ENCODE results near the gene HAS3.

Gene HAS3

GRCh38 chr16:69094501-69094900, 11.0 kb upstream of the HAS3 start:
- no peak for DNase-seq

- no peak for DNase-seq
Observed at GRCh38 chr16:69095193-69095592, 10.3 kb upstream of the HAS3 start.

GRCh38 chr16:69100071-69100691, 5.3 kb upstream of the HAS3 start:
- DNase-seq = no peak

GRCh38 chr16:69106491-69107315, 1.2 kb downstream of the HAS3 start:
- no peak for DNase-seq

GRCh38 chr16:69107316-69107962, 2.0 kb downstream of the HAS3 start:
- no peak for DNase-seq

DNA sequence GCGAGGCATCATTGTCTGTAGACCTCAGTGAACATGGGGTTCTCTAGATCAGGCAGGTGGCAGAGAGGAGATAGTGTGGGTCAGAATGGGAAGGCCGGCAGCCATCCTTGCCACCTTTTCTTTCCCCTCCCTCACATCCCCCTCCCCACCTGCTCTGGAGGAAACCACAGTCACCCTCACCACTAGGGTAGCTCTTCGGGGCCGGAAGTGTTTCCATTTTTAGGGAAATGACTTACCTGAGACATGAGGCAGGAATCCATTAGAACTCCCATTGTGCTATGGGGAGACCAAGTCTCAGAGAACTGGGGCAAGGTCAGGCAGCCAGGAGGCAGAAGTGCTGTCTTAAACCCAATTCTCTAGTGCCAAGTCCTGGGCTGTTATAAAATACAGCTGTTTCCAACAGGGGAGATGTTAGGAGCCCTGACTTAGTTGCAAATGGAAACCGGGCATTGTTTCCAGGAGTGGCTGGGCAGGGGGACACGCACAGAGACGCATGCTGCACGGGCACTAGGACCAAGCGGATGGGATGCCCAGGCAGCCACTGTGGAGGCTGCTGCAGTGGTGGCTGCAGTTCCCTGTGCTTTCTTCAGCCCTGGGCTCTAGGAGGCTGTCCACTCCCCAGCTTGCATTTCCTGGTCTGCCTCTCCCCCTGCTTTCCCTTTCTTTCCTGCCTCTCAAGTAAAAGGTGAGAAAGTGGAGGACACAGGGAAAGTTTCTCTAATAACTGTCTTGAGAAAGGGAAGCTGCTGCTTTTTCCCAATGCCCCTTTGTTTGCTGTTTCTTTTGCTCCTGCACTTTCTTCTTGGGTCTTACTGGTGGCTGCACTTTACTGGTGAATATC, 2.8 kb downstream of the HAS3 start:
- no peak for DNase-seq

DNA sequence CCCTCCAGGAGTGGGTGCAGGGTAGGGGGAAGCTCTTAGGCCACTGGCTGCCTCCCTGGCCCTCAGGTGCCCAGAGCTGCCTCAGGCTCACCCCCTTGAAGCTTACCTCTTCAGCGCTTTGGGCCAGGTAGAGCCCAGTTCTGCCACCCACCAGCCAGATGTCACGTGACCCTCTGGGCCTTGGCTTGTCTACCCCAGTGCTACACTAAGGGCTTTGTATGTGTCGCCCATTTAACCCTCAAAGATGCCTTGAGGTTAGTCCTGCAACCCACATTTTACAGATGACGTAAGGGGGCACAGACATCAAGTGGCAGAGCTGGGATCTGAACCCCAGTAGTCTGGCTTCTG, 3.4 kb downstream of the HAS3 start:
- no peak for DNase-seq

DNA sequence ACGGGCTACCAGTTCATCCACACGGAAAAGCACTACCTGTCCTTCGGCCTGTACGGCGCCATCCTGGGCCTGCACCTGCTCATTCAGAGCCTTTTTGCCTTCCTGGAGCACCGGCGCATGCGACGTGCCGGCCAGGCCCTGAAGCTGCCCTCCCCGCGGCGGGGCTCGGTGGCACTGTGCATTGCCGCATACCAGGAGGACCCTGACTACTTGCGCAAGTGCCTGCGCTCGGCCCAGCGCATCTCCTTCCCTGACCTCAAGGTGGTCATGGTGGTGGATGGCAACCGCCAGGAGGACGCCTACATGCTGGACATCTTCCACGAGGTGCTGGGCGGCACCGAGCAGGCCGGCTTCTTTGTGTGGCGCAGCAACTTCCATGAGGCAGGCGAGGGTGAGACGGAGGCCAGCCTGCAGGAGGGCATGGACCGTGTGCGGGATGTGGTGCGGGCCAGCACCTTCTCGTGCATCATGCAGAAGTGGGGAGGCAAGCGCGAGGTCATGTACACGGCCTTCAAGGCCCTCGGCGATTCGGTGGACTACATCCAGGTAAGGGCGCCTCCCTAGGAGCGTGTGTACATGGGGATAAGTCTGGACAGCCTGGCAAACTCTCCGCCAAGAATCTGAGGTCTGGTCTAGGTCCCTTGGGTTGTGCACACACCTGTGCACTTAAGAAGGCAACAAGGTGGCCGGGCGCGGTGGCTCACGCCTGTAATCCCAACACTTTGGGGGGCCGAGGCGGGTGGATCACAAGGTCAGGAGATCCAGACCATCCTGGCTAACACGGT, 4.2 kb downstream of the HAS3 start:
- no peak for DNase-seq

DNA sequence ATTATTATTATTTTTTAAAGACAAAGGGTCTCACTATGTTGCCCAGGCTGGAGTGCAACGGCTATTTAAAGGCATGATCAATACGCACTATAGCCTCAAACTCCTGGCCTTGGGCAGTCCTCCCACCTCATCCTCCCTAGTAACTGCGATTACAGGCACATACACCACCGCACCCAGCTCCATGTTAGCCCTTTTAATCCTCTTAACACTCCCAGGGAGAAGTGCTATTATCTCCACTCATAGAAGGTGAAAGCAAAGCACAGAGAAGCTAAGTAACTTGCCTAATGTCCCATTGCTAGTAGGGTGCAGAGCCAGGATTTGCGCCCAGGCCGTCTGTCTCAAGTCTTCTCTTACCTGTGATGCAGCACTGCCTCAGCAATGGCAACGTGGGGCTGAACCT, 5.0 kb downstream of the HAS3 start:
- DNase-seq = no peak

- DNase-seq = no peak
Observed at GRCh38 chr16:69111216-69111875, 5.9 kb downstream of the HAS3 start.

- no peak for DNase-seq
Observed at GRCh38 chr16:69111876-69112230, 6.4 kb downstream of the HAS3 start.

DNA sequence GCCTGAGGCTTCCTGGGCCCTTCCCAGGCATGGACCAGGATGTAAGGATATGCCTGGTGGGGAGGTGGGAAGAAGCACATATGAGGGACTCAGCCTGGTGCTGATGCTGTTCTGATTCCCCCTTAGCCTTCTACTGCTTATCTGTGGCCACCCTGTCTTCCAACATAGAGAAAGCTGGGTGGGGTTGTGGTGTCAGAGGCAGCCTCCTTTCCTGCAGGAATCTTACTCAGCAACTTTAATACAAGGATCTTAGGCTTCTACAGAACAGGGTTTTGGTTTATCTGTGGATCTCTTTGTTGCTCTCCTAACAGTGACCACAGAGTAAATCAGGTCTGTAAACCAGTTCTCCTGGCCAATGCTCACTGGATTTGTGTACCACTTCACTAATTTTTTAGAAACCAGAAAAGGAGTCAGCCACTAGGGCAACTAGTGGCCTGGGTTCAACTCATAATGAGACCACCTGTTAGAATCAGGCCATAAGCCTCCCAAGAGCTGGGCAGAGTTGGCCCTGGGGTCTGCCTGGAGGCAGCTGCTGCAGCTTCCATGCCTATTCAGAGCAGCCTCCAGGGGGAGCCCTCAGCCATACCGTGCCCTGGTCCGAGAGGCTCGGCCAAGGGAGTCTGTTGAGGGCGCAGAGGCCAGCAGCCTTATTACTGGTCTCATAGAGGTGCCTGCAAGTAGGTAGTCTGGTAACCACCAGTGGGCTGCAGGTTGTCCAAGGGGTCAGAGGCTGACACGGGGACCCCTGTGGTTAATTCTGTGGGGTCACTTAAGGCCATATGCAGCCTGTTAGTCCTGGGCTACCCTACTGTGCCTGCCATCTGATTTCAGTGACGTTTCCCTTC, 7.1 kb downstream of the HAS3 start:
- no peak for DNase-seq

- no peak for DNase-seq
Observed at GRCh38 chr16:69113216-69113615, 7.8 kb downstream of the HAS3 start.

- no peak for DNase-seq
Observed at GRCh38 chr16:69114346-69114975, 9.0 kb downstream of the HAS3 start.

GRCh38 chr16:69114976-69115355, 9.5 kb downstream of the HAS3 start:
- DNase-seq = no peak

- DNase-seq = no peak
Observed at GRCh38 chr16:69115361-69115760, 9.9 kb downstream of the HAS3 start.

DNA sequence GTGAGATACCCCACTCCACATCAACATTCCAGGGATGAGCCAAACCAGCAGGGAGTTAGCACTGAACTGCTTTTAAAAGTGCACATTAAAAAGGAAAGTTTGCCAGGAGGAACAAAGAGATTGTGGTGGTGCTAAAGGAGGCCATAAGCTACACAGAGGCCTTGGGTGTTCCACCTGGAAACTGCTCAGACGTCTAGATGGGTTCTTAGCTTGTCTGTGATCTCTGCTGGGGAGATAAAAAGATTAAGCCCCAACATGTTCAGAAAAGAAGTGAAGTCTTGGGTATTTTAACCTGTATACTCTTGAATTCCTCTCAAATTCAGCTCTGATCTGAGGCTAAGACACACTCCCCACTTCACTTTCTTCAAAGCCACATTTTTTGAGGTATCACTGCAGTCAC, 10.4 kb downstream of the HAS3 start:
- no peak for DNase-seq

GRCh38 chr16:69116256-69116875, 10.9 kb downstream of the HAS3 start:
- no peak for DNase-seq

GRCh38 chr16:69116906-69117305, 11.5 kb downstream of the HAS3 start:
- DNase-seq = no peak

DNA sequence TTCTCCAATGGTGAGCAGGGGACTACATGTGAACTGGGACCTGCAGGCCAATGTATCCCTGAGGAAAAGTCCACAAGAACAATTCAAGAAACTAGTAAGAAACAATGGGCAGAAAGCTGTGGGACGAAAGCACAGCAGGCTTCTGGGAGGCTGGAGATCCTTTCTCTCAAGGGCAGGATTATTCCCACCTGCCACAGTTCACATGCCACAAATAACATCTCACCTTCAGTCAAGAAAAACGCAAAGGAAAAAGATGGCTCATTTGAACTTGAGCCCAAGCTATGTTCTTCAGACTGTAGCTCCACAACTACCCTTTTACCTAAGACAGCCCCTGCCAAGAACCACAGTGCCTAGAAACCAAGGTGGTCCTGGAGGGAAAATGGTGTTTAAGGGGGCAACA, 13.0 kb downstream of the HAS3 start:
- no peak for DNase-seq
